Body of pancreas (tissue), 4 donors: ENCODE measurements around the gene CSDE1. TPM values are rescaled to one million over a fixed set of nuclear protein-coding genes. Genes with fewer than 3 reads are reported as not detected.

Experiments
- ATAC-seq: fragments of 150-250 bp; one replicate; pipeline ENCODE4 v1.9.1; 2016
- DNase-seq, 4 donors: peaks; one replicate each; pipeline ENCODE4 v3.0.0-alpha.2; 2019
- H3K27ac ChIP-seq, 4 donors: fragments of 200-600 bp; sonication (generic); 1 replicate in 3 of 4; 2 replicates in 1 of 4; pipeline versions ENCODE4 v1.5.1 to v1.6.1; 2016 to 2019; ENCODE audit warnings: mild to moderate bottlenecking in 1 of 4, mixed read lengths in 1 of 4, moderate library complexity in 1 of 4
- H3K27me3 ChIP-seq, 2 donors: fragments of 200-600 bp; sonication (generic); one replicate each; pipeline ENCODE4 v1.6.0; 2016; ENCODE audit warnings: mild to moderate bottlenecking in 1 of 2
- H3K36me3 ChIP-seq, 2 donors: fragments of 200-600 bp; sonication (generic); replicated peaks in 1 of 2; 2 replicates each; pipeline ENCODE4 v1.5.1; 2016; ENCODE audit warnings: low read depth in 2 of 2; ENCODE audit not compliant: insufficient read depth in 1 of 2
- H3K4me1 ChIP-seq: fragments of 200-600 bp; sonication (generic); one replicate; pipeline ENCODE4 v1.6.0; 2016
- H3K4me3 ChIP-seq, 2 donors: fragments of 200-600 bp; sonication (generic); 1 replicate in 1 of 2; 2 replicates in 1 of 2; pipeline ENCODE4 v1.5.1; 2016 to 2019
- H3K9me3 ChIP-seq, 3 donors: fragments of 200-600 bp; sonication (generic); 1 replicate in 2 of 3; 2 replicates in 1 of 3; pipeline ENCODE4 v1.5.1; 2016
- CTCF ChIP-seq, 7 experiments: fragments of 450-650 bp in 4 of 7; fragments of 200-600 bp in 3 of 7; sonication (generic) in 3 of 7; IDR thresholded peaks; one replicate each; pipeline ENCODE4 v1.5.1; 2016 to 2019; ENCODE audit warnings: antibody characterized with exemption in 7 of 7
- POLR2A ChIP-seq, 3 donors: fragments of 450-650 bp; IDR thresholded peaks; one replicate each; pipeline ENCODE4 v1.6.1; 2016; ENCODE audit warnings: antibody characterized with exemption in 3 of 3, mild to moderate bottlenecking in 2 of 3
- WGBS, 2 donors: methylation state at CpG; one replicate each; pipeline ENCODE4 v1.1.5; 2017; 5-methylcytosine and 5-hydroxymethylcytosine counted together
- intact Hi-C: fragments of 100-400 bp; cut with DNase I; formaldehyde crosslinking; loops from one replicate; pipeline ENCODE4 v1.15.1; 2023
- total RNA-seq, 2 donors: library from RNA; depleted of rRNA; stranded (reverse); fragments of >200 nt; gene quantifications; one replicate each; pipeline ENCODE4 v1.1.0, GENCODE V29; 2016

The CSDE1 gene
- total RNA-seq, 2 donors from 2014 or later = 138 to 221 TPM

DNA sequence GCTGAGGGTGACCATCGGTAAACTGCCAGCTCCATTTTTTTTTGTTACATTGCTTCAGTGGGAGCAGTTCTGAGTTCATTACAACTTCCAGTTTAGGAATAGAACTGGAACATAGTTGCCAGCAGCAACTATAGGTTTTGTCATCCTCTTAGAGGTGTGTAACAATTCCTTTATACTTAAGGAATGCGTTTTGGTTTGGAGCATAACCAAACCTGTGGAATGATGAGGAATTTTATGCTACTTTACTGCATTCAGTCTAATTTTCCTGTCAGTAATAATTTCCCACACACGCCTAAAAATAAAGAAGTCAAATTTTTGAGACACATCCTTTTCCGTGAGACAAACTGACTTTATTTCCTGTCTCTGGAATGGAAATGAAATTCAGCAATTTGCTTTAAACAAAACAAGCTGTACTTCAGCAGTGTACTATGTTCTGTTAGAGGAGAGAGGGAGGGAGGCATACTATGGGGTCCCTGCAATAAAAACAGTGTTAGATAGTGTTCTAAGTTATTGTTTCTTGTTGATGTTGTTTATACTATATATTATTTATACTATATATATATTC lies 57.7 kb downstream of the CSDE1 start:
- Histone ChIP-seq H3K4me3 (no peak overlapping the region), H3K27me3 (no peaks in the 10 kb centered on the region), H3K4me1 (no peaks in the 10 kb centered on the region), H3K27ac (no peak overlapping the region), H3K36me3 (no peaks in the 10 kb centered on the region), H3K9me3 (no peaks in the 10 kb centered on the region)
- TF ChIP-seq CTCF (IDR thresholded peaks at IDR 0.05) (no peak), POLR2A (IDR thresholded peaks at IDR 0.05) (no peak)
- no peak for DNase-seq
- 45 to 52% methylated on average over 4 of the region's 4 CpGs for WGBS, 2 donors
- intact Hi-C loops = no loop called here
- no peak for ATAC-seq

- H3K9me3 ChIP-seq = no peaks in the 10 kb centered on the region
- no peaks in the 10 kb centered on the region for H3K36me3 ChIP-seq
- intact Hi-C loops = no loop called here
- DNase-seq (no peak), ATAC-seq (no peak)
- H3K27me3 ChIP-seq = no peaks in the 10 kb centered on the region
- no peak overlapping the region for H3K4me3 ChIP-seq
- no peak for TF ChIP-seq CTCF (IDR thresholded peaks at IDR 0.05)
- no peaks in the 10 kb centered on the region for H3K4me1 ChIP-seq
- no peak overlapping the region for H3K27ac ChIP-seq
Observed at GRCh38 chr1:114696810-114697209, 61.0 kb downstream of the CSDE1 start.

DNA sequence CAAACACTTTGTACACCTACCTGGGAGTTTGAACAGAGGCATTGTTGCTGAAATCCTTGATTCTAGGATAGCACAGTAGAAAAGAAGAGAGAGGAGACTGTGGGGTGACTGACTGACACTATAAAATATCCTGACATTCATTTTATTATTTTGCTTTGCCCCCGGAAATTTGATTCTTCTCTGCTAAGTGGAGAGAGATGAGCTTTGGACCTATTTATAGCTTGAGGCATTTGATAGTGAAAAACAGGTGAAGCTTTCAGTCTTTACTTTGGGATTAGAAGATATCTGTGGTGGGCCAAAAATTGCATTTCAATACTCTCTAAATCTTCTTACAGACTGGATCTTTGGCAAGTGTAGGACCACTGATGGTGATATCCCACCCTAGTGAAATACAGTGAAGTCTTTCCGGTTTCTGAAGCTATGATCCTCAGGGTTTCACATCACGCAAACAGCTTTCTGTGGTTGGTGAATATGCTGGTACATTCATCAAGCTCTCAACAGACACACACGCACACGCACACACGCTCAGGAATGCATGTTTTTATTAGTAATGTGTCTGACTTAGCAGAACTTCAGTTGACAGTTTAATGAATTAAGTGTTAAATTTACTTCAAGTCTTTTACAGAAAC lies 62.2 kb downstream of the CSDE1 start, which contains the start of gene AMPD1:
Gene AMPD1 (minus strand): TSS at position 117 of the 629 bp plus-strand sequence. CDS start 75 bp downstream, at position 42.
- H3K27me3 ChIP-seq = no peaks in the 10 kb centered on the region
- no peaks in the 10 kb centered on the region for H3K9me3 ChIP-seq
- intact Hi-C loops = no loop called here
- WGBS, 2 donors = 64% methylated on average over 6 of the region's 6 CpGs
- no peaks in the 10 kb centered on the region for H3K4me1 ChIP-seq
- no peaks in the 10 kb centered on the region for H3K36me3 ChIP-seq
- no peak within 1 kb of the TSS for H3K27ac ChIP-seq
- ATAC-seq (no peak), DNase-seq (no peak)
- no peak within 1 kb of the TSS for H3K4me3 ChIP-seq
- TF ChIP-seq POLR2A (IDR thresholded peaks at IDR 0.05) (no peak), CTCF (IDR thresholded peaks at IDR 0.05) (no peak)

DNA sequence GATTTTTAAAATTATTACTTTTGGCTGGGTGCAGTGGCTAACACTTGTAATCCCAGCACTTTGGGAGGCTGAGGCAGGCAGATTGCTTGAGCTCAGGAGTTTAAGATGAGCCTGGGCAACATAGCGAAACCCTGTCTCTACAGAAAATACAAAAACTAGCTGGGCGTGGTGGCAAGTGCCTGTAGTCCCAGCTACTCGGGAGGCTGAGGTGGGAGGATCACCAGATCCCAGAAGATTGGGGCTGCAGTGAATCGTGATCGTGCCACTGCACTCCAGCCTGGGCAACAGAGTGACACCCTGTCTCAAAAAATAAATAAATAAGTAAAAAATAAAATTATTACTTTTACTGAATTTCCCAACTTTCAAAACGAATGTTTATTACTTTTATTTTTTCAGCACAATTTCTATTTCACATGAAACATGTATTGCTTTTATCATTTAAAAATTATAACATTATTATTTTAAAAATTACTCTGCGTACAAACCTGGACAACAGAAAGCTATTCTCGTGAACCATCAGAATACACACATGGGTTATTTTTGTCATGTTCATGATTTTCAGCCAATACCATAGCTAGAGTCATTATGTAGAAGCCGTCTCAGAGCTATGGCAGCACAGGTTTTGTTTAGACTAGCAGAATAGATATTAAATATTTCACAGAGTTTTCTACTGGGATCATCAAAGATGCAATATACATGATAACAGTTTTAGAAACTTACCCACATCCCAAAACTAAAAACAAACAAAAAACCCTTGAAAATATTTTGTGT lies 63.1 kb downstream of the CSDE1 start:
- intact Hi-C loops = no loop called here
- H3K36me3 ChIP-seq = no peaks in the 10 kb centered on the region
- DNase-seq = no peak
- H3K4me3 ChIP-seq = no peak overlapping the region
- no peaks in the 10 kb centered on the region for H3K4me1 ChIP-seq
- TF ChIP-seq POLR2A (IDR thresholded peaks at IDR 0.05) (no peak), CTCF (IDR thresholded peaks at IDR 0.05) (no peak)
- WGBS, 2 donors = 65 to 67% methylated on average over 9 of the region's 9 CpGs
- no peak overlapping the region for H3K27ac ChIP-seq
- no peak for ATAC-seq
- no peaks in the 10 kb centered on the region for H3K9me3 ChIP-seq
- H3K27me3 ChIP-seq = no peaks in the 10 kb centered on the region
